PC-9 (cell line): Measurements from ENCODE around the gene EDEM2.

Experiments used
- EZH2 ChIP-seq: fragments of 200-600 bp; sonication (generic); IDR thresholded peaks from 2 replicates; pipeline ENCODE4 v1.8.0; 2017; ENCODE audit warnings: antibody characterized with exemption, low read depth
- TF ChIP-seq, protein P1 (sequence below): fragments of 200-600 bp; sonication (generic); conservative IDR thresholded peaks from 2 replicates; pipeline ENCODE4 v1.6.1; 2017; ENCODE audit warnings: mixed run types, antibody characterized with exemption, mild to moderate bottlenecking, moderate library complexity

DNA sequence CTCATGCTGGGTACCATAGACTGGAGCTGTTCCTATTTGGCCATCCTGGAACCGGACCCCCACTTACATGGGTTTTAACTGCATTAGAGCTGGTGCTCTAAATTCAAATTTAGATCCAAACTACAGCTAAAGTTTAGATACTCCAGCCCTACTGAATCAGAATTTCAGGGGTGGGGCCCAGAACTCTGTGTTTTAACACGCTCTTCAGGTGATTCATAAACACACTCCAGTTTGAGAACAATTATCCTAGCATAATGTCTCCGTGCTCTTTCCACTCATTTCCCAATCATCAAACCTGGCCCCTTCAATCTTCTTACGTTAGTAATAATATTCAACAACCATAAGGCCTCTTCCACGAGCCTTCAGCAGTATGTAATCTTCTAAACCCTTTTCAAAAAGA lies 69.8 kb downstream of the EDEM2 start:
- TF ChIP-seq, protein P1, sequence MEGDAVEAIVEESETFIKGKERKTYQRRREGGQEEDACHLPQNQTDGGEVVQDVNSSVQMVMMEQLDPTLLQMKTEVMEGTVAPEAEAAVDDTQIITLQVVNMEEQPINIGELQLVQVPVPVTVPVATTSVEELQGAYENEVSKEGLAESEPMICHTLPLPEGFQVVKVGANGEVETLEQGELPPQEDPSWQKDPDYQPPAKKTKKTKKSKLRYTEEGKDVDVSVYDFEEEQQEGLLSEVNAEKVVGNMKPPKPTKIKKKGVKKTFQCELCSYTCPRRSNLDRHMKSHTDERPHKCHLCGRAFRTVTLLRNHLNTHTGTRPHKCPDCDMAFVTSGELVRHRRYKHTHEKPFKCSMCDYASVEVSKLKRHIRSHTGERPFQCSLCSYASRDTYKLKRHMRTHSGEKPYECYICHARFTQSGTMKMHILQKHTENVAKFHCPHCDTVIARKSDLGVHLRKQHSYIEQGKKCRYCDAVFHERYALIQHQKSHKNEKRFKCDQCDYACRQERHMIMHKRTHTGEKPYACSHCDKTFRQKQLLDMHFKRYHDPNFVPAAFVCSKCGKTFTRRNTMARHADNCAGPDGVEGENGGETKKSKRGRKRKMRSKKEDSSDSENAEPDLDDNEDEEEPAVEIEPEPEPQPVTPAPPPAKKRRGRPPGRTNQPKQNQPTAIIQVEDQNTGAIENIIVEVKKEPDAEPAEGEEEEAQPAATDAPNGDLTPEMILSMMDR = no peak
- no peak for TF ChIP-seq EZH2
